Hippocampal formation (tissue), 2 donors: Measurements from ENCODE around the gene MIEF1.
"Not testable (repeated sequence)": the region's sequence is repeated elsewhere in the genome, so short reads cannot be mapped to it uniquely, and the experiment has no call there.

Experiments used
- DNase-seq, 2 donors: peaks; one replicate each; lab custom pipeline; 2025; lab: John Stamatoyannopoulos, UW

Gene MIEF1

GRCh38 chr22:39512026-39512425, 9.9 kb downstream of the MIEF1 start:
- DNase-seq, result no peak

- no peak for DNase-seq
These were observed 11.7 kb downstream of the MIEF1 start for GRCh38 chr22:39513791-39514190.

- peak; percentile 34 to 55 for DNase-seq
These were observed 12.4 kb downstream of the MIEF1 start for GRCh38 chr22:39514373-39514973.

GRCh38 chr22:39515266-39516050, 13.4 kb downstream of the MIEF1 start:
- no peak for DNase-seq

- DNase-seq, result no peak
These were observed 15.4 kb downstream of the MIEF1 start for GRCh38 chr22:39517470-39517869.

GRCh38 chr22:39518144-39518786, 16.2 kb downstream of the MIEF1 start:
- DNase-seq, result no peak

- DNase-seq, result no peak
These were observed 17.0 kb downstream of the MIEF1 start for GRCh38 chr22:39518996-39519680.

- peak; percentile 54 to 66 for DNase-seq
These were observed 17.7 kb downstream of the MIEF1 start for GRCh38 chr22:39519681-39520225.

GRCh38 chr22:39520226-39521105, 18.4 kb downstream of the MIEF1 start, which contains the start of gene ATF4:
Gene ATF4 (plus strand): TSS chr22:39520562. CDS start chr22:39521446, 884 bp downstream.
- DNase-seq, result peak; percentile 91 to 95

- not testable (repeated sequence) for DNase-seq
These were observed 19.2 kb downstream of the MIEF1 start for GRCh38 chr22:39521106-39521885.

- DNase-seq, result not testable (repeated sequence)
These were observed 20.0 kb downstream of the MIEF1 start for GRCh38 chr22:39522091-39522490.

- peak in 1 of 2 donors; percentile 37 for DNase-seq
These were observed 20.6 kb downstream of the MIEF1 start for GRCh38 chr22:39522567-39523300.

- DNase-seq, result no peak
These were observed 22.1 kb downstream of the MIEF1 start for GRCh38 chr22:39524089-39524752.

GRCh38 chr22:39524753-39525657, 22.9 kb downstream of the MIEF1 start:
- DNase-seq, result no peak

- no peak for DNase-seq
These were observed 23.5 kb downstream of the MIEF1 start for GRCh38 chr22:39525658-39525975.

- DNase-seq, result no peak
These were observed 24.7 kb downstream of the MIEF1 start for GRCh38 chr22:39526736-39527171.

- no peak for DNase-seq
These were observed 25.4 kb downstream of the MIEF1 start for GRCh38 chr22:39527481-39527961.
